T-helper 1 cell treated with Interleukin-12 subunit alpha and Interleukin-12 subunit beta and Interleukin-4 antibody, amounts not matched to agents 30 μg/mL and 1 μg/mL, for 36 hours (primary cell): ENCODE measurements around the gene CACNA1D.

Experiments
- H3K27ac Mint-ChIP-seq: one replicate; pipeline ENCODE4 v1.8.0; 2021; ENCODE audit warnings: mild to moderate bottlenecking, mixed read lengths
- H3K27me3 Mint-ChIP-seq: one replicate; pipeline ENCODE4 v1.8.0; 2021; ENCODE audit warnings: low read depth, mixed read lengths
- H3K36me3 Mint-ChIP-seq: one replicate; pipeline ENCODE4 v1.8.0; 2021; ENCODE audit warnings: low read depth, mixed read lengths
- H3K4me1 Mint-ChIP-seq: one replicate; pipeline ENCODE4 v1.8.0; 2021; ENCODE audit warnings: low read depth, mixed read lengths
- H3K4me3 Mint-ChIP-seq: one replicate; pipeline ENCODE4 v1.8.0; 2021; ENCODE audit warnings: mild to moderate bottlenecking, moderate library complexity, mixed read lengths
- H3K9me3 Mint-ChIP-seq: one replicate; pipeline ENCODE4 v1.8.0; 2021; ENCODE audit warnings: mixed read lengths

CACNA1D gene

DNA sequence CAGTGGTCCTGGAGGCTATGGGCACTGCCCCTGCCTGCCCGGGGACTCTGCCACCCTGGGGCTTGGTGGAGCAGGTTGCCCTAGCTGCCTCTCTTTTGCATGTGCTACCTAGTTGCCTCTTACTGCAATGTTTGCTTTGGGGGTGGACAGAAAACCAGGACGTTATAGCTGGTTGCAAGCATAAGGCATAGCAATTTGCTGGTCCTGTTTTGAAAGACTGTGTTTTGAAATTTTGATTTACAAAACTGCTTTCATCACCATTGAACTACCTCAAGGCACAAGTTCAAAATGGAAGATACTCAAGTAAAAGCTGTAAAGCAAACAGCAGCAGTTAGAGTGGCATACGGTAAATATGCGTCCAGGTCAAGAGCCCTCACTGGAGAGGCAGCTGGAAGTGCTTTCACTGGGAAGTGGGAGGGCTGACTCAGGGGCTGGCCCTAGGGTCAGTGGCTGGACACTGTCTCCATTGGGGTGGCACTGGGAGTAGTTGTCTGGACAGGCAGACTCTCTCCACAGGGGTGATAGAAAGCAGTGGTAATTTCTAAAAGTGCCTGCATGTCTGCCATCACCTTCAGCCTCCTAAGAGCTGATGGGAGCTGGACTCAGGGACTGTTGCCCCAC, 213.7 kb downstream of the CACNA1D start:
- no peaks in the 10 kb centered on the region for H3K9me3 Mint-ChIP-seq
- peaks cover 6% of the 10 kb centered on the region for H3K27me3 Mint-ChIP-seq
- no peaks in the 10 kb centered on the region for H3K36me3 Mint-ChIP-seq
- H3K27ac Mint-ChIP-seq: no peak overlapping the region
- H3K4me3 Mint-ChIP-seq: no peak overlapping the region
- peaks cover 27% of the 10 kb centered on the region for H3K4me1 Mint-ChIP-seq

- H3K27me3 Mint-ChIP-seq: peaks cover 6% of the 10 kb centered on the region
- no peaks in the 10 kb centered on the region for H3K36me3 Mint-ChIP-seq
- H3K4me1 Mint-ChIP-seq: peaks cover 22% of the 10 kb centered on the region
- no peak overlapping the region for H3K4me3 Mint-ChIP-seq
- no peak overlapping the region for H3K27ac Mint-ChIP-seq
- no peaks in the 10 kb centered on the region for H3K9me3 Mint-ChIP-seq
Observed at GRCh38 chr3:53709256-53709655, 214.8 kb downstream of the CACNA1D start.

DNA sequence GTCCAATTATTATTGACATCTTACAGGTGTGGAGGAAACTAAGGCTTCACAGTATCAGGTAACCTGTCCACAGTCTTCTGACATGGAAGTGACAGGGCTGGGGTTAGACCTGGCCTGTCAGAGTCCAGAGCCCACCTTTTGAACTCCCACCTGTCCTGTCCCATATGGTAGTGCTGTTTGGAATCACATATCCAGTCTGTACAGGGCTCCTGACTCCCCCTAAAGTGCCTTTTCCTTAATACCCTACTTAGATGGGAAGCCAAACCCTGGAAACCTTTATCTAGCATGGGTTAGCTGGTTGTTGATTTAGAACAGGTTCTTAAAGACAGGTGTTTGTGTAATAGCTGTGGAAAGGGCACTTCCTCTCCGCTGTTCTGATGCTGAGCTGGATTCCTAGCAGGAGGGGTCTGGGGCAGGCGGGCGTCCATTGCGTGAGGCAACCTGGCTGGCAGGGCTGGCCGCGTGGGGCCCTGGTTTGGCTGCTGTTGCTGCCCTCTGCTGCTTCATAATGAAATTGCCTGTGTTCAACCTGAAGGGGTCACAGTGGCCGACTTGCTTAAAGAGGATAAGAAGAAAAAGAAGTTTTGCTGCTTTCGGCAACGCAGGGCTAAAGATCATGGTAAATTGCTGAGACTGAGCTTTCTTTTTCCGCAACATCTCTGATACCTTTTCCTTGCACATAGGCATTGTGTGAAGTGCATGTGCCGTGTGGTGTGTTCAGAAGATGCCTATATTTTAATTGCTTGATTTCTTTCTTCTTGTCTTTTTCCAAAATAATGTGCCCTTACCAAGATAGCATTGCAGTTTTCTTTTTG, 215.7 kb downstream of the CACNA1D start:
- Mint-ChIP-seq H3K4me3 (no peak overlapping the region), H3K27ac (no peak overlapping the region), H3K4me1 (peaks cover 18% of the 10 kb centered on the region), H3K9me3 (no peaks in the 10 kb centered on the region), H3K36me3 (no peaks in the 10 kb centered on the region), H3K27me3 (peaks cover 6% of the 10 kb centered on the region)

DNA sequence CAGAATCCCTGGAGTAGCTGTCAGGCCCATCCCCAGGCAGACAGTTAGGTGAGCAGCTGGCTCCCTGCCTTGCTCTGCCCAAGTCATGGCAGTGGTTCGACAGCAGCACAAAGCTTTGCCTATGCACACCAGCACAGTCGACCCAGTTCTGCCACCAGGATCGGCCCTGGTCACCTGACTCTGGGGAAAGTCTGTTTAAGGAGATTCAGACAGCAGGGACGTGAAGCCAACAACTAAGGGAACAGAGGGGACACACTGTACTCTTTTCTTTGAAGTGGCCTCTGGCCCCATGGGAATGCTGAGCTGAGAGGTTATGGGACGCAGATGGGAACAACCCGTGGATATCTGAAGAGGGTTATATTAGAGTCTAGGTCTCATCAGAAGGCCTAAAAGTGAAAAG, 217.0 kb downstream of the CACNA1D start:
- H3K4me3 Mint-ChIP-seq: no peak overlapping the region
- H3K27ac Mint-ChIP-seq: no peak overlapping the region
- no peaks in the 10 kb centered on the region for H3K36me3 Mint-ChIP-seq
- peaks cover 9% of the 10 kb centered on the region for H3K4me1 Mint-ChIP-seq
- no peaks in the 10 kb centered on the region for H3K9me3 Mint-ChIP-seq
- peaks cover 6% of the 10 kb centered on the region for H3K27me3 Mint-ChIP-seq

DNA sequence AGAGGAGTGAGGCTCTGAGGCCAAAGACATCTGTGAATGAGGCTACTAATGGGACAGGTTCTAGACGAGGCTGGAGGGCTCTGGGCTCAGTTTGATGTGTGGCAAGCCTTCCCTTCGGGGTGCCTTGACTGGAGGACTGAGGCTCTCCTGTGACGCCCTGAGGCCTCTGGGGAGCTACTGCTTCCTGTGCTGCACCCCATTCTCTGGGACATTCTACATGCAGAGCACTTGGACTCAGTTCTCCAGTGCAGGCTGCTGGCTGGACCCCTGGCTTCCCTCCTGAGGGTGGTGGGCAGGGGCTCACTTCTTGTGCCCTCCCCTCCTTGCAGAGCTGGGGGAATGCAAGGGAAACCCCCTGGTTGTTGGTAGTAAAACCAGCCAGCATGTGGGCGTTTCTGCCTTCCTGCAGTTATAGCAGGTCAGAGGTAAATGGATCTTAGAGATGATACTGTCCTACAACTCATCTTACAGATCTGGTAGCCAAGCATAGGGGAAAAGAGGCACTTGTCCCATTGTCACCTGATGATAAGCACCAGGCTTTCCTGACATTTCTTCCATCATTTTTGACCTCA, 218.5 kb downstream of the CACNA1D start:
- H3K4me3 Mint-ChIP-seq: no peak overlapping the region
- H3K27ac Mint-ChIP-seq: no peak overlapping the region
- H3K36me3 Mint-ChIP-seq: no peaks in the 10 kb centered on the region
- no peaks in the 10 kb centered on the region for H3K9me3 Mint-ChIP-seq
- H3K4me1 Mint-ChIP-seq: peaks cover 9% of the 10 kb centered on the region
- H3K27me3 Mint-ChIP-seq: peaks cover 10% of the 10 kb centered on the region

- no peaks in the 10 kb centered on the region for H3K9me3 Mint-ChIP-seq
- H3K27me3 Mint-ChIP-seq: peaks cover 10% of the 10 kb centered on the region
- H3K4me1 Mint-ChIP-seq: peaks cover 9% of the 10 kb centered on the region
- H3K27ac Mint-ChIP-seq: no peak overlapping the region
- no peak overlapping the region for H3K4me3 Mint-ChIP-seq
- H3K36me3 Mint-ChIP-seq: no peaks in the 10 kb centered on the region
Observed at GRCh38 chr3:53713626-53714025, 219.2 kb downstream of the CACNA1D start.

DNA sequence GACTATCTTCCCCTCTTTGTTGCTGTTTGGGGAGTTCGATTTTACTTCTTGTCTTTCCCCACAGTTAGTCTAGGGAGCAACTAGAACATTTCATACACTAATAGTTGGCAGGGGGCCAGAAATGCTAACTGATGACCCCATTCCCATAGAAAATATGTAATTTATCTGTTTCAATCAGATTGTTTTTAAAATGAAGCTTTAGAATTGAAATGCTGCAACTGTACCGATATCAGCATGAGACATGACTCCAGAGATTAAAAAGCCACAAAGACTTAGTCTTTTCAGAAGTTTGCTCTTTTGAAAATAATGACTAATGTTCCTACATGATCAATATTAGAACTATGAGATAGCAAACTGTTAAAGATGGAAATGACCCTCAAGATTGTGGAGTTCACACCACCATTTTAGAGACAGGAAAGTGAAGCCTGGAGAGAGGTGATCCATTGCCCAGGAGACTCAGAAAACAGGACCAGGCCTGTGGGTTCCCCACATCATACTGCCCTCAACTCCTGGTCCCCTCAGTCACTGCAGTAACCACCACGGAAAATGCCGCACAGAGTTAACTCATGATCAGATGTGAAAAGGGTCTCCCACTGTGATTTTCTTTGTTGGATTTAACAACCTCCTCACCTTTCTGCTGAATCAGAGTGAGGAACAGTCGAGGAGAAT, 221.5 kb downstream of the CACNA1D start:
- Mint-ChIP-seq H3K4me3 (no peak overlapping the region), H3K27ac (no peak overlapping the region), H3K27me3 (peaks cover 8% of the 10 kb centered on the region), H3K36me3 (no peaks in the 10 kb centered on the region), H3K9me3 (no peaks in the 10 kb centered on the region), H3K4me1 (peaks cover 3% of the 10 kb centered on the region)

GRCh38 chr3:53716998-53717397, 222.6 kb downstream of the CACNA1D start:
- peaks cover 3% of the 10 kb centered on the region for H3K4me1 Mint-ChIP-seq
- H3K27ac Mint-ChIP-seq: no peak overlapping the region
- peaks cover 18% of the 10 kb centered on the region for H3K27me3 Mint-ChIP-seq
- H3K36me3 Mint-ChIP-seq: no peaks in the 10 kb centered on the region
- no peak overlapping the region for H3K4me3 Mint-ChIP-seq
- H3K9me3 Mint-ChIP-seq: no peaks in the 10 kb centered on the region

- no peaks in the 10 kb centered on the region for H3K9me3 Mint-ChIP-seq
- no peak overlapping the region for H3K4me3 Mint-ChIP-seq
- peaks cover 30% of the 10 kb centered on the region for H3K27me3 Mint-ChIP-seq
- no peak overlapping the region for H3K27ac Mint-ChIP-seq
- no peaks in the 10 kb centered on the region for H3K4me1 Mint-ChIP-seq
- no peaks in the 10 kb centered on the region for H3K36me3 Mint-ChIP-seq
Observed at GRCh38 chr3:53718462-53718861, 224.1 kb downstream of the CACNA1D start.

DNA sequence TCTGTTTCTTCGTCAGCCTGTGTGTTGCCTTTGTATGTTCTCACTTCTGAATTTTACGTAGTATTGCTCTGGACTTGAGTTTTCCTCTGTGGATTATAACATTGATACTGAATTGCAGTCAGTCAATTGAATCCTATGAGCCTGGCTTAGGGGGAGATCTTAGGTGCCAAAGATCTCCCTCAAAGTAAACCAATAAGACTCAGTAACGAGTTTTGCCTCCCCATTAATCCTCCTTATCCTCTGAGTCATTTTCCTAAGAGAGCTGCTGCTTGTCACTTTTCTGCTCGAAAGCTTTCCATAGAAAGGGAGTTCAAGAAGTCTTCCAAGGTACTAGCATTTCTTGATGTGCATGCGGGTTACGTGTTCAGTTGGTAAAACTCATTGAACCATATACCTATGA, 225.4 kb downstream of the CACNA1D start:
- Mint-ChIP-seq H3K9me3 (no peaks in the 10 kb centered on the region), H3K36me3 (no peaks in the 10 kb centered on the region), H3K4me1 (no peaks in the 10 kb centered on the region), H3K27ac (no peak overlapping the region), H3K4me3 (no peak overlapping the region), H3K27me3 (peaks cover 43% of the 10 kb centered on the region)

GRCh38 chr3:53721187-53722119, 227.0 kb downstream of the CACNA1D start:
- Mint-ChIP-seq H3K27me3 (peaks cover 60% of the 10 kb centered on the region), H3K36me3 (no peaks in the 10 kb centered on the region), H3K4me1 (peaks cover 2% of the 10 kb centered on the region), H3K9me3 (no peaks in the 10 kb centered on the region), H3K27ac (no peak overlapping the region), H3K4me3 (no peak overlapping the region)

- no peak overlapping the region for H3K4me3 Mint-ChIP-seq
- peaks cover 2% of the 10 kb centered on the region for H3K4me1 Mint-ChIP-seq
- no peaks in the 10 kb centered on the region for H3K9me3 Mint-ChIP-seq
- H3K27me3 Mint-ChIP-seq: peaks cover 76% of the 10 kb centered on the region
- no peak overlapping the region for H3K27ac Mint-ChIP-seq
- no peaks in the 10 kb centered on the region for H3K36me3 Mint-ChIP-seq
Observed at GRCh38 chr3:53724566-53724965, 230.2 kb downstream of the CACNA1D start.

DNA sequence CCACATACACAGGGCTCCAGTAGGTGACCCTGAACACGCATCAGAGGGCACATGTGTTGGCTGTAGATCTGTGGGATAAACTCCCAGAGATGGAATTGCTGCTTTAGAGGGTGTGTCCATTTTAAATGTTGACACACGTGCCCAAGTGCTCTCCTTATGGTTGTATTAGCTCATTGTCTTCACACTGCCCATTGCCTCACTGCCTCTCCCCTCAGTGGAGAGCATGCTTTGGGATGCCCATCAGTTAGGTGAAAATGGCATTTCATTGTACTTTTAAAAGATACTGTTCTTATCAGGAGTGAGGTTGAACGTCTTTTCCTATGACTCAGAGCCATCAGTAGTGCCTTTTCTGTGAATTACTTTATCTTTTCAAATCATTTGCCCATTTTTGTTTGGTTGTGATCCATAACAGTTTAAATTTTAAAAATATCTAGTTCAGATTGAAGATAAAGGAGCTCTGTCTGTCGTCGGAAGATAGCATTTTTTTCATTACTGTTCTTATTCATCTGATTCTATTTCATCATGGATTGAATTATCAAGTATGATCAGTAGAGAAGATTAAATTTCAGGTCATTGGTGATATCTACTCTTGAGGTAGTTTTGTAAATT, 231.1 kb downstream of the CACNA1D start:
- H3K4me1 Mint-ChIP-seq: peaks cover 2% of the 10 kb centered on the region
- H3K9me3 Mint-ChIP-seq: no peaks in the 10 kb centered on the region
- no peaks in the 10 kb centered on the region for H3K36me3 Mint-ChIP-seq
- H3K27ac Mint-ChIP-seq: peak overlapping the region; percentile 43
- H3K27me3 Mint-ChIP-seq: peaks cover 80% of the 10 kb centered on the region
- H3K4me3 Mint-ChIP-seq: no peak overlapping the region
